KMS-11 (cell line): ENCODE results near the gene CCNYL1.

ENCODE experiments used
- H2AFZ ChIP-seq: fragments of 200-600 bp; sonication (generic); 2 replicates; pipeline ENCODE4 v1.6.1; 2016; ENCODE audit warnings: antibody characterized with exemption, mixed run types, low read depth
- H3K27ac ChIP-seq: fragments of 200-600 bp; sonication (generic); 2 replicates; pipeline ENCODE4 v1.6.1; 2016; ENCODE audit warnings: mild to moderate bottlenecking, mixed run types
- H3K27me3 ChIP-seq: fragments of 200-600 bp; sonication (generic); 2 replicates; pipeline ENCODE4 v1.6.1; 2017; ENCODE audit warnings: mild to moderate bottlenecking, low read depth, mixed run types, moderate library complexity; ENCODE audit not compliant: insufficient read depth
- H3K36me3 ChIP-seq: fragments of 200-600 bp; sonication (generic); 2 replicates; pipeline ENCODE4 v1.6.1; 2017; ENCODE audit warnings: mild to moderate bottlenecking, mixed run types; ENCODE audit not compliant: insufficient read depth
- H3K4me1 ChIP-seq: fragments of 200-600 bp; sonication (generic); 2 replicates; pipeline ENCODE4 v1.6.1; 2016; ENCODE audit warnings: mild to moderate bottlenecking, low read depth, mixed run types; ENCODE audit not compliant: poor library complexity, severe bottlenecking
- H3K4me2 ChIP-seq: fragments of 200-600 bp; sonication (generic); 2 replicates; pipeline ENCODE4 v1.7.0; 2016; ENCODE audit warnings: mild to moderate bottlenecking, mixed run types
- H3K4me3 ChIP-seq: fragments of 200-600 bp; sonication (generic); IDR thresholded peaks from 2 replicates; pipeline ENCODE4 v1.6.1; 2017; ENCODE audit warnings: low read depth, low read length, mixed read lengths; ENCODE audit not compliant: insufficient read depth
- H3K79me2 ChIP-seq: fragments of 200-600 bp; sonication (generic); 2 replicates; pipeline ENCODE4 v1.6.1; 2016; ENCODE audit warnings: low read depth, mixed run types; ENCODE audit not compliant: insufficient read depth
- H3K9ac ChIP-seq: fragments of 200-600 bp; sonication (generic); 2 replicates; pipeline ENCODE4 v1.6.1; 2016; ENCODE audit warnings: mild to moderate bottlenecking, mixed run types
- H4K20me1 ChIP-seq: fragments of 200-600 bp; sonication (generic); 2 replicates; pipeline ENCODE4 v1.6.1; 2016; ENCODE audit warnings: mild to moderate bottlenecking, mixed run types; ENCODE audit not compliant: insufficient read depth
- CTCF ChIP-seq: fragments of 200-600 bp; sonication (generic); conservative IDR thresholded peaks from 2 replicates; pipeline ENCODE4 v1.6.1; 2017; ENCODE audit warnings: low read depth, mild to moderate bottlenecking, antibody characterized with exemption, low read length, moderate library complexity, mixed read lengths

CCNYL1 gene

GRCh38 chr2:207744451-207744850, 33.0 kb downstream of the CCNYL1 start:
- no peak for TF ChIP-seq CTCF
- no peaks in the 10 kb centered on the region for H3K27me3 ChIP-seq
- no peak overlapping the region for H2AFZ ChIP-seq
- no peaks in the 10 kb centered on the region for H3K36me3 ChIP-seq
- no peaks in the 10 kb centered on the region for H3K79me2 ChIP-seq
- no peaks in the 10 kb centered on the region for H3K4me1 ChIP-seq
- H4K20me1 ChIP-seq: no peaks in the 10 kb centered on the region
- no peak overlapping the region for H3K27ac ChIP-seq
- H3K4me3 ChIP-seq: no peak overlapping the region
- H3K9ac ChIP-seq: no peak overlapping the region
- no peak overlapping the region for H3K4me2 ChIP-seq

- no peaks in the 10 kb centered on the region for H3K4me1 ChIP-seq
- no peaks in the 10 kb centered on the region for H4K20me1 ChIP-seq
- H3K27ac ChIP-seq: no peak overlapping the region
- no peaks in the 10 kb centered on the region for H3K27me3 ChIP-seq
- H3K4me3 ChIP-seq: no peak overlapping the region
- no peak overlapping the region for H3K4me2 ChIP-seq
- H3K9ac ChIP-seq: no peak overlapping the region
- H3K36me3 ChIP-seq: no peaks in the 10 kb centered on the region
- TF ChIP-seq CTCF: peak; percentile 92
- no peaks in the 10 kb centered on the region for H3K79me2 ChIP-seq
- H2AFZ ChIP-seq: no peak overlapping the region
Observed at GRCh38 chr2:207746131-207746530, 34.7 kb downstream of the CCNYL1 start.

GRCh38 chr2:207747653-207748560, 36.5 kb downstream of the CCNYL1 start:
- H3K4me1 ChIP-seq: no peaks in the 10 kb centered on the region
- no peak overlapping the region for H3K4me3 ChIP-seq
- H4K20me1 ChIP-seq: no peaks in the 10 kb centered on the region
- TF ChIP-seq CTCF: no peak
- H3K79me2 ChIP-seq: no peaks in the 10 kb centered on the region
- no peaks in the 10 kb centered on the region for H3K27me3 ChIP-seq
- no peak overlapping the region for H3K9ac ChIP-seq
- H3K27ac ChIP-seq: no peak overlapping the region
- H3K4me2 ChIP-seq: no peak overlapping the region
- H3K36me3 ChIP-seq: no peaks in the 10 kb centered on the region
- H2AFZ ChIP-seq: no peak overlapping the region

- H3K4me2 ChIP-seq: no peak overlapping the region
- TF ChIP-seq CTCF: no peak
Observed at GRCh38 chr2:207748993-207749392, 37.6 kb downstream of the CCNYL1 start.

More at GRCh38 chr2:207748993-207749392, 37.6 kb downstream of the CCNYL1 start:
- no peak overlapping the region for H2AFZ ChIP-seq
- no peaks in the 10 kb centered on the region for H3K79me2 ChIP-seq
- H3K36me3 ChIP-seq: no peaks in the 10 kb centered on the region
- no peaks in the 10 kb centered on the region for H4K20me1 ChIP-seq
- no peak overlapping the region for H3K9ac ChIP-seq
- H3K4me3 ChIP-seq: no peak overlapping the region
- H3K27ac ChIP-seq: no peak overlapping the region
- no peaks in the 10 kb centered on the region for H3K4me1 ChIP-seq
- no peaks in the 10 kb centered on the region for H3K27me3 ChIP-seq
